HepG2 (cell line): Measurements from ENCODE around the gene THOC5. TPM values are rescaled to one million over a fixed set of nuclear protein-coding genes. Genes with fewer than 3 reads are reported as not detected.

Experiments
- HDAC1 ChIP-seq: sonication (generic); formaldehyde crosslinking; IDR thresholded peaks from 2 replicates; pipeline ENCODE4 v1.5.1; 2020; ENCODE audit warnings: mild to moderate bottlenecking, missing genetic modification reagents
- MED1 ChIP-seq: sonication (generic); formaldehyde crosslinking; IDR thresholded peaks from 2 replicates; pipeline ENCODE4 v1.4.0; 2020; ENCODE audit warnings: missing genetic modification reagents
- NCOR1 ChIP-seq: fragments of 200-600 bp; sonication (generic); IDR thresholded peaks from 2 replicates; pipeline ENCODE4 v1.7.0; 2017; ENCODE audit warnings: antibody characterized with exemption, low read length, borderline replicate concordance
- PAXIP1 ChIP-seq: sonication (generic); formaldehyde crosslinking; conservative IDR thresholded peaks from 2 replicates; pipeline ENCODE4 v1.4.0; 2020; ENCODE audit warnings: mild to moderate bottlenecking, missing genetic modification reagents, moderate library complexity
- RXRB ChIP-seq: IDR thresholded peaks from 2 replicates; pipeline ENCODE4 v1.6.1; 2016; ENCODE audit warnings: borderline replicate concordance, missing genetic modification reagents, missing compliant biosample characterization
- STAT5B ChIP-seq: sonication (generic); formaldehyde crosslinking; IDR thresholded peaks from 2 replicates; pipeline ENCODE4 v1.4.0; 2020; ENCODE audit warnings: missing genetic modification reagents
- TCF7L2 ChIP-seq: IDR thresholded peaks from 2 replicates; pipeline ENCODE4 v1.6.1; 2011; ENCODE audit warnings: mild to moderate bottlenecking, low read depth, low read length, moderate library complexity
- TRIM24 ChIP-seq: sonication (generic); formaldehyde crosslinking; IDR thresholded peaks from 2 replicates; pipeline ENCODE4 v1.8.0; 2022; ENCODE audit warnings: mild to moderate bottlenecking, missing genetic modification reagents
- ZHX1 ChIP-seq: sonication (generic); formaldehyde crosslinking; IDR thresholded peaks from 2 replicates; pipeline ENCODE4 v1.8.1; 2022; ENCODE audit warnings: low read depth, mild to moderate bottlenecking, missing genetic modification reagents
- ZNF256 ChIP-seq: sonication (generic); formaldehyde crosslinking; conservative IDR thresholded peaks from 2 replicates; pipeline ENCODE4 v1.4.0; 2020; ENCODE audit warnings: missing genetic modification reagents
- ZNF414 ChIP-seq: sonication (generic); formaldehyde crosslinking; IDR thresholded peaks from 2 replicates; pipeline ENCODE4 v1.5.0; 2020; ENCODE audit warnings: missing genetic modification reagents
- ZNF629 ChIP-seq: sonication (generic); formaldehyde crosslinking; conservative IDR thresholded peaks from 2 replicates; pipeline ENCODE4 v1.5.0; 2020; ENCODE audit warnings: missing genetic modification reagents
- ZNF792 ChIP-seq: IDR thresholded peaks from 2 replicates; pipeline ENCODE4 v1.6.1; 2016
- polyA plus RNA-seq, 8 experiments: library from polyadenylated mRNA; depleted of rRNA in 3 of 8; stranded (reverse) in 7 of 8; unstranded in 1 of 8; fragments of >200 nt; fragmentation: Illumina TruSeq in 4 of 8; extraction: Trizol in 4 of 8; gene quantifications; 2 replicates each; pipeline versions ENCODE4 v1.2.1 to v1.2.3, GENCODE V29; 2011 to 2016; ENCODE audit warnings: low read depth in 4 of 8, missing spikeins in 1 of 8, mixed read lengths in 1 of 8; ENCODE audit not compliant: insufficient read depth in 1 of 8
- total RNA-seq, 5 experiments: library from RNA; depleted of rRNA; stranded (reverse); fragments of >200 nt; fragmentation: Illumina TruSeq; extraction: Trizol; gene quantifications; 2 replicates each; pipeline ENCODE4 v1.2.3, GENCODE V29; 2016; ENCODE audit warnings: low read depth in 1 of 5
- TF ChIP-seq, protein P1 (sequence below): IDR thresholded peaks from 2 replicates; pipeline ENCODE4 v1.6.1; 2012; ENCODE audit warnings: inconsistent platforms
- TF ChIP-seq, protein P2 (sequence below): sonication (generic); formaldehyde crosslinking; IDR thresholded peaks from 2 replicates; pipeline ENCODE4 v1.4.0; 2020; ENCODE audit warnings: low read depth, missing genetic modification reagents

Gene THOC5
- total and polyA plus RNA-seq, 2 of the 13 experiments (the other 11 are each of a cell fraction or from before 2014, with no cell fraction given): 45.8 to 46.7 TPM

DNA sequence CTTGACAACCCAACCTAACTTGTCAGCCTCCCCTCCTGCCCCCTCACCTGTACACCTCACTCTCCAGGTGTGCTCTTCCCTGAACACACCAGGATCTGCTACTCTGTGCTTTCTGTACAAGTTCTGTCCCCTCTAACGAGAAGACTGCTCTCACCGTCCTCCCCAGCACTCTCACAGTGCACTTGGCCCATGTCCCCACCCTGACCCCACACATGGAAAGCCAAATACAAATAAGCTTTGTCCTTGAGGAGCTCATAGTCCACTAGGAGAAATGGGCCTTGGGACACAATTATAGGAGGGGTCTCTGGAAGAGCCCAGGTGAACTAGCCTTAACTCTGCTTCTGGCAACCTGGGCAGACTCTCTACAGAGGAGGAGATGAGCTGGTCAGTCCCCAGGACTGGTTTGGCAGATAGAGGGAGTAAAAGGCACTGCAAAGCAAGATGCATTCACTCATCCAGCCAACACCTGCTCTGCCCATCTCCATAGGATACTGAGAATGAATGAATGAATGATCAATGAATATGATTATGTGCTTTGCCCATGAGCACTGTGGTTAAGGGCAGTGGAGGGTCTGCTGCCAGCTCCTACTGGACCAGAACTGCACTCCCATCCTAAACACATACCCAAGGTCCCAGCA, 17.5 kb upstream of the THOC5 start (continued):
- TF ChIP-seq TRIM24 (CRISPR knock-in tag): no peak
- 0 out of 2 replicates have a peak, but pooled peaks have one; percentile 27 for TF ChIP-seq STAT5B (CRISPR knock-in tag)
- peak; percentile 53; the same call in 1 of the 2 replicates for TF ChIP-seq MED1 (CRISPR knock-in tag)
- TF ChIP-seq ZHX1 (CRISPR knock-in tag): 0 out of 2 replicates have a peak, but pooled peaks have one; percentile 21
- TF ChIP-seq TCF7L2: no peak
- peak; percentile 62; the same call in 1 of the 2 replicates for TF ChIP-seq NCOR1
- TF ChIP-seq ZNF792: 0 out of 2 replicates have a peak, but pooled peaks have one; percentile 19
- TF ChIP-seq ZNF414 (CRISPR knock-in tag): no peak
- TF ChIP-seq, protein P1, sequence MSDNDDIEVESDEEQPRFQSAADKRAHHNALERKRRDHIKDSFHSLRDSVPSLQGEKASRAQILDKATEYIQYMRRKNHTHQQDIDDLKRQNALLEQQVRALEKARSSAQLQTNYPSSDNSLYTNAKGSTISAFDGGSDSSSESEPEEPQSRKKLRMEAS: 0 out of 2 replicates have a peak, but pooled peaks have one; percentile 38
- TF ChIP-seq PAXIP1 (CRISPR knock-in tag): peak; percentile 79
- TF ChIP-seq, protein P2, sequence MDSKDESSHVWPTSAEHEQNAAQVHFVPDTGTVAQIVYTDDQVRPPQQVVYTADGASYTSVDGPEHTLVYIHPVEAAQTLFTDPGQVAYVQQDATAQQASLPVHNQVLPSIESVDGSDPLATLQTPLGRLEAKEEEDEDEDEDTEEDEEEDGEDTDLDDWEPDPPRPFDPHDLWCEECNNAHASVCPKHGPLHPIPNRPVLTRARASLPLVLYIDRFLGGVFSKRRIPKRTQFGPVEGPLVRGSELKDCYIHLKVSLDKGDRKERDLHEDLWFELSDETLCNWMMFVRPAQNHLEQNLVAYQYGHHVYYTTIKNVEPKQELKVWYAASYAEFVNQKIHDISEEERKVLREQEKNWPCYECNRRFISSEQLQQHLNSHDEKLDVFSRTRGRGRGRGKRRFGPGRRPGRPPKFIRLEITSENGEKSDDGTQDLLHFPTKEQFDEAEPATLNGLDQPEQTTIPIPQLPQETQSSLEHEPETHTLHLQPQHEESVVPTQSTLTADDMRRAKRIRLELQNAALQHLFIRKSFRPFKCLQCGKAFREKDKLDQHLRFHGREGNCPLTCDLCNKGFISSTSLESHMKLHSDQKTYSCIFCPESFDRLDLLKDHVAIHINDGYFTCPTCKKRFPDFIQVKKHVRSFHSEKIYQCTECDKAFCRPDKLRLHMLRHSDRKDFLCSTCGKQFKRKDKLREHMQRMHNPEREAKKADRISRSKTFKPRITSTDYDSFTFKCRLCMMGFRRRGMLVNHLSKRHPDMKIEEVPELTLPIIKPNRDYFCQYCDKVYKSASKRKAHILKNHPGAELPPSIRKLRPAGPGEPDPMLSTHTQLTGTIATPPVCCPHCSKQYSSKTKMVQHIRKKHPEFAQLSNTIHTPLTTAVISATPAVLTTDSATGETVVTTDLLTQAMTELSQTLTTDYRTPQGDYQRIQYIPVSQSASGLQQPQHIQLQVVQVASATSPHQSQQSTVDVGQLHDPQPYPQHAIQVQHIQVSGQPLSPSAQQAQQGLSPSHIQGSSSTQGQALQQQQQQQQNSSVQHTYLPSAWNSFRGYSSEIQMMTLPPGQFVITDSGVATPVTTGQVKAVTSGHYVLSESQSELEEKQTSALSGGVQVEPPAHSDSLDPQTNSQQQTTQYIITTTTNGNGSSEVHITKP (CRISPR knock-in tag): 0 out of 2 replicates have a peak, but pooled peaks have one; percentile 23
- TF ChIP-seq HDAC1 (CRISPR knock-in tag): no peak
- no peak for TF ChIP-seq ZNF256 (CRISPR knock-in tag)
- TF ChIP-seq RXRB (CRISPR knock-in tag): peak; percentile 93
- peak; percentile 71 for TF ChIP-seq ZNF629 (CRISPR knock-in tag)
